ENCODE data around the gene FUZ. TPM values are rescaled to one million over a fixed set of nuclear protein-coding genes. Genes with fewer than 3 reads are reported as not detected.

The FUZ gene
- total RNA-seq, 1 donor = 29.7 TPM

DNA sequence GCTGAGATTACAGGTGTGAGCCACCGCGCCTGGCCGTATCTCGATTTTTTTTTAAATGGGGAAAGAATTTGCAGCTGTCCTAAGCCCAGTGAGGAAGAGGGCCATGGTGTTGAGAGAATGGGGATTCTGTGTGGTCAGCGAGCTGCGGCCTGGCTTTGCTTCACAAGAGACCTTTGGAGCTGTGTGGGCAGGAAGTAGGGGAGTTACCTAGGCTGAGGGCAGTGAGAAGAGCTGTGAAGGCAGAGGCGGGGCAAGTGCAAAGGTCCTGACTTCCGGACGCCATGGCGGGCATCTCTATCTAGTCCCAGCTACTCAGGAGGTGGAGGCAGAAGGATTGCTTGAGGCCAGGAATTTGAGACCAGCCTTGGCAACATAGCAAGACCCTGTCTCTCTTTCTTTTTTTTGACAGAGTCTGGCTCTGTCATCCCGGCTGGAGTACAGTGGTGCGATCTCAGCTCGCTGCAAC is 41.4 kb downstream of the FUZ start:
- Histone ChIP-seq H3K27ac (ENCODE audit: low read depth, low read length) (no peak overlapping the region), H3K4me1 (ENCODE audit: insufficient read depth, low read length) (peaks cover 14% of the 10 kb centered on the region), H3K4me2 (ENCODE audit: insufficient read depth, low read length) (no peak overlapping the region), H2AFZ (ENCODE audit: low read length) (no peak overlapping the region), H3K27me3 (ENCODE audit: insufficient read depth, low read length) (no peaks in the 10 kb centered on the region), H3K4me3 (ENCODE audit: insufficient read depth, low read length) (no peak overlapping the region), H3K36me3 (ENCODE audit: insufficient read depth, low read length) (peaks cover 8% of the 10 kb centered on the region), H3K9me3 (ENCODE audit: low read depth, low read length) (no peaks in the 10 kb centered on the region), H3K79me2 (ENCODE audit: insufficient read depth, low read length) (peaks cover 95% of the 10 kb centered on the region), H4K20me1 (ENCODE audit: insufficient read depth, low read length) (peaks cover 55% of the 10 kb centered on the region)
- TF ChIP-seq, protein P1, sequence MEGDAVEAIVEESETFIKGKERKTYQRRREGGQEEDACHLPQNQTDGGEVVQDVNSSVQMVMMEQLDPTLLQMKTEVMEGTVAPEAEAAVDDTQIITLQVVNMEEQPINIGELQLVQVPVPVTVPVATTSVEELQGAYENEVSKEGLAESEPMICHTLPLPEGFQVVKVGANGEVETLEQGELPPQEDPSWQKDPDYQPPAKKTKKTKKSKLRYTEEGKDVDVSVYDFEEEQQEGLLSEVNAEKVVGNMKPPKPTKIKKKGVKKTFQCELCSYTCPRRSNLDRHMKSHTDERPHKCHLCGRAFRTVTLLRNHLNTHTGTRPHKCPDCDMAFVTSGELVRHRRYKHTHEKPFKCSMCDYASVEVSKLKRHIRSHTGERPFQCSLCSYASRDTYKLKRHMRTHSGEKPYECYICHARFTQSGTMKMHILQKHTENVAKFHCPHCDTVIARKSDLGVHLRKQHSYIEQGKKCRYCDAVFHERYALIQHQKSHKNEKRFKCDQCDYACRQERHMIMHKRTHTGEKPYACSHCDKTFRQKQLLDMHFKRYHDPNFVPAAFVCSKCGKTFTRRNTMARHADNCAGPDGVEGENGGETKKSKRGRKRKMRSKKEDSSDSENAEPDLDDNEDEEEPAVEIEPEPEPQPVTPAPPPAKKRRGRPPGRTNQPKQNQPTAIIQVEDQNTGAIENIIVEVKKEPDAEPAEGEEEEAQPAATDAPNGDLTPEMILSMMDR (IDR thresholded peaks at IDR 0.05; ENCODE audit: extremely low read depth, low read depth, low read length) = no peak
- no peak for DNase-seq (ENCODE audit: insufficient read length, low spot score, missing footprints)

DNA sequence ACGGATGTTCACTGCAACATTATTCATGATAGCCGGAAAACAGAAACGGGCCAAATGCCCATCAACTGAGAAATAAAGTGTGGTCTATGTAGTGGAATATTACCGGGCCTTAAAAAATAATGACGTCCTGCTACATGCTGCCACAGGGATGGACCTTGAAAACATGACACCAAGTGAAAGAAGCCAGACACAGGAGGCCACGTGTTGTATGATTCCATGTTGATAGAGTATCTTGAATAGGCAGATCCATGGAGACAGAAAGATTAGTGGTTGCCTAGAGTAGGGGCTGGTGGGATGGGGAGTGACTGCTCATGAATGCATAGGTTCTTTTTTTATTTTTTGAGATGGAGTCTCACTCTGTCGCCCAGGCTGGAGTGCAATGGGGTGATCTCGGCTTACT is 42.6 kb downstream of the FUZ start:
- peaks cover 21% of the 10 kb centered on the region for H3K4me1 ChIP-seq (ENCODE audit: insufficient read depth, low read length)
- no peaks in the 10 kb centered on the region for H3K9me3 ChIP-seq (ENCODE audit: low read depth, low read length)
- H3K36me3 ChIP-seq (ENCODE audit: insufficient read depth, low read length) = peaks cover 4% of the 10 kb centered on the region
- H3K4me3 ChIP-seq (ENCODE audit: insufficient read depth, low read length) = no peak overlapping the region
- no peak overlapping the region for H3K4me2 ChIP-seq (ENCODE audit: insufficient read depth, low read length)
- H3K79me2 ChIP-seq (ENCODE audit: insufficient read depth, low read length) = peaks cover 83% of the 10 kb centered on the region
- no peaks in the 10 kb centered on the region for H3K27me3 ChIP-seq (ENCODE audit: insufficient read depth, low read length)
- DNase-seq (ENCODE audit: insufficient read length, low spot score, missing footprints) = no peak
- TF ChIP-seq, protein P1 (IDR thresholded peaks at IDR 0.05; ENCODE audit: extremely low read depth, low read depth, low read length) = no peak
- H3K27ac ChIP-seq (ENCODE audit: low read depth, low read length) = no peak overlapping the region
- peaks cover 43% of the 10 kb centered on the region for H4K20me1 ChIP-seq (ENCODE audit: insufficient read depth, low read length)
- no peak overlapping the region for H2AFZ ChIP-seq (ENCODE audit: low read length)

GRCh38 chr19:49767967-49768581 is 45.0 kb downstream of the FUZ start:
- Histone ChIP-seq H3K9me3 (ENCODE audit: low read depth, low read length) (no peaks in the 10 kb centered on the region), H3K27ac (ENCODE audit: low read depth, low read length) (peak overlapping the region; percentile 82), H3K4me3 (ENCODE audit: insufficient read depth, low read length) (peak overlapping the region; percentile 95), H3K36me3 (ENCODE audit: insufficient read depth, low read length) (no peaks in the 10 kb centered on the region), H3K4me1 (ENCODE audit: insufficient read depth, low read length) (peaks cover 23% of the 10 kb centered on the region), H4K20me1 (ENCODE audit: insufficient read depth, low read length) (peaks cover 34% of the 10 kb centered on the region), H2AFZ (ENCODE audit: low read length) (no peak overlapping the region), H3K27me3 (ENCODE audit: insufficient read depth, low read length) (no peaks in the 10 kb centered on the region), H3K4me2 (ENCODE audit: insufficient read depth, low read length) (peak overlapping the region; percentile 97), H3K79me2 (ENCODE audit: insufficient read depth, low read length) (peaks cover 60% of the 10 kb centered on the region)
- TF ChIP-seq, protein P1 (IDR thresholded peaks at IDR 0.05; ENCODE audit: extremely low read depth, low read depth, low read length) = no peak
- no peak for DNase-seq (ENCODE audit: insufficient read length, low spot score, missing footprints)

DNA sequence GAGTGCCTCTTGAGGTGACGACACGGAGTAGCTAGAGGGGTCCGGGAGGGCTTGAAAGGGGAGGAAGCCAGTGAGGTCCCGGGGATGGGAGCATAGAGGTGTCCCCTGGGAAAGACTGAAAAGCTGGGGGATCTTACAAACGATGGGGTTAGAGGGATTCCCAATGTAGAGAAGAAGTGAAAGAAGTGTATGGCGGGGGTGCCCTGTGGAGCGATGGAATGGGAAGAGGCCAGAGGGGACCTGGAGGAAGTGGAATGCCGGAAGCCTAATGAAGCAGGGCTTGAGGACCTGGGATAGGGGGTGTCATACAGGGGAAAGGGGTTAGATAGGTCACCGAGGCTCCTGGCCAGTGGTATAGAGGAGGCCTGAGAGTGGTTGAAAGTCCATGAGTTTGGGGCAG is 45.7 kb downstream of the FUZ start:
- Histone ChIP-seq H3K9me3 (ENCODE audit: low read depth, low read length) (no peaks in the 10 kb centered on the region), H3K4me2 (ENCODE audit: insufficient read depth, low read length) (peak overlapping the region; percentile 97), H3K4me3 (ENCODE audit: insufficient read depth, low read length) (peak overlapping the region; percentile 95), H4K20me1 (ENCODE audit: insufficient read depth, low read length) (peaks cover 30% of the 10 kb centered on the region), H3K36me3 (ENCODE audit: insufficient read depth, low read length) (no peaks in the 10 kb centered on the region), H2AFZ (ENCODE audit: low read length) (peak overlapping the region; percentile 77), H3K27ac (ENCODE audit: low read depth, low read length) (peak overlapping the region; percentile 82), H3K4me1 (ENCODE audit: insufficient read depth, low read length) (peaks cover 23% of the 10 kb centered on the region), H3K79me2 (ENCODE audit: insufficient read depth, low read length) (peaks cover 55% of the 10 kb centered on the region), H3K27me3 (ENCODE audit: insufficient read depth, low read length) (no peaks in the 10 kb centered on the region)
- TF ChIP-seq, protein P1 (IDR thresholded peaks at IDR 0.05; ENCODE audit: extremely low read depth, low read depth, low read length) = no peak
- peak; percentile 74 for DNase-seq (ENCODE audit: insufficient read length, low spot score, missing footprints)
